Central memory CD4-positive, alpha-beta T cell (primary cell): ENCODE measurements around the gene BCAT1.
"Not testable (repeated sequence)": the region's sequence is repeated elsewhere in the genome, so short reads cannot be mapped to it uniquely, and the experiment has no call there.

Source experiments
- DNase-seq: peaks from one replicate; pipeline ENCODE4 v3.0.0; 2022

BCAT1 gene

DNA sequence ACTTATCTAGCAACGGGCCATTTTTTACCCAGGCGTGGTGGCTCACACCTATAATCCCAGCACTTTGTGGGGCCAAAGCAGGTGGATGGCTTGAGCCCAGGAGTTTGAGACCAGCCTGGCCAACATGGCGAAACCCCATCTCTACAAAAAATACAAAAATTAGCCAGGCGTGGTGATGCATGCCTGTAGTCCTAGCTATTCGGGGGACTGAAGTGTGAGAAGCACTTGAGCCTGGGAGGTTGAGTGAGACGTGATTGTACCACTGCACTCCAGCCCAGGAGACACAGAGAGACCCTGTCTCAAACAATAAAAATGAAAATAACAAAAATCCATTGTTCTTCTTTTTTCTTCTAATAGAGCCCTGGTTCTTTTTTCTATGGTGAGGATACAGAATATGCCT lies 7.5 kb upstream of the BCAT1 start:
- DNase-seq, result not testable (repeated sequence)

DNA sequence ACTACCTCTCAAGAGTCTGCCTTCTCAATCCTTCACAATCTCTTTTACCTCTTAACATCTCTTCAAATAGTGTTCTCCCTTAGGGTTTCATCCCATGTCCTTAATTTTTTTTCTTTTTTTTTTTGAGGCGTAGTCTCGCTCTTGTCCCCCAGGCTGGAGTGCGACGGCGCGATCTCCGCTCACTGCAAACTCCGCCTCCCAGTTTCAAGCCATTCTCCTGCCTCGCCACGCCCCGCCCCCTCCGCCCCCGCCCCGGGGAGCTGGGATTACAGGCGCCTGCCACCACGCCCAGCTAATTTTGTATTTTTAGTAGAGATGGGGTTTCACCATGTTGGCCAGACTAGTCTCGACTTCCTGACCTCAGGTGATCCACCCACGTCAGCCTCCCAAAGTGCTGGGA lies 7.0 kb upstream of the BCAT1 start:
- DNase-seq, result no peak

DNA sequence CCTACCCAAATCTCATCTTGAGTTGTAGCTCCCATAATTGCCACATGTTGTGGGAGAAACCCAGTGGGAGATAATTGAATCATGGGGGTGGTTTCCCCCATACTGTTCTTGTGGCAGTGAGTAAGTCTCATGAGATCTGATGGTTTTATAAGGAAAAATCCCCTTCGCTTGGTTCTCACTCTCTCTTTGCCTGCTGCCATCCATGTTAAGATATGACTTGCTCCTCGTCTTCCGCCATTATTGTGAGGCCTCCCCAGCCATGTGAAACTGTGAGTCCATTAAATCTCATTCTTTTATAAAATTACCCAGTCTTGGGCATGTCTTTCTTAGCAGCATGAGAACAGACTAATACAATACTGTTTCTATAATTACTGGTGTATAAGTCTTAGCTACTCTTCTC lies 6.5 kb upstream of the BCAT1 start:
- no peak for DNase-seq

DNA sequence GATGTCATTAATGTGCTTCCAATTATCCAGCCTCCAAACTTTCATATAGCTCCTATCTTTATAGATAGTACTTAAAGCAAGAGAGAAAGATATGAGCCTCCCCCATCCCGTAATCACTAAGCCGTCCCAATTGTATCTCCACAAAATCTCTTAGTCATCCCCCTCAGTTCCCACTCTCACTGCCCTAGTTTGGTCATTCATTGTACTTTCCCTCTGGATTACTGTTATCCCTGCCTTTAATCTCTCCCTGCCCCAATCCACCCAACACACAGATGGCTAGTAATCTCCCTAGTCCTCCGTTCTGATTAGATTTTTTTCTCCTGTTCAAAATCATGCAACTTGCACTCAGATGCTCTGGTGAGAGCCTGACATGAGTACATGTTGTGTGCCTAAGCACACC lies 5.4 kb upstream of the BCAT1 start:
- no peak for DNase-seq

DNA sequence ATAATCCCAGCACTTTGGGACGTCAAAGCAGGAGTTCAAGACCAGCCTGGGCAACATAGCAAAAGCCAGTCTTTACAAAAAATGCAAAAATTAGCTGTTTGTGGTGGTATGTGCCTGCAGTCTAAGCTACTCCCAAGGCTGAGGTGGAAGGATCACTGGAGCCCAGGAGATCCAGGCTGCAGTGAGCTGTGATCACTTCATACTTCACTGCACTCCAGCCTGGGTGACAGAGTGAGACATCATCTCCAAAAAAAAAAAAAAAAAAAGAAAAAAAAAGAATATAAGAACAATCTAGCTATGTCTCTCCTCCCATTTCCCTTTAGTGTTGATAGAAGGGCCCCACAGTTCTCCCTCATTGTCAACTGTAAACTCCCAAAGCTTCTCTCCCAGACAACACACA lies 3.5 kb upstream of the BCAT1 start:
- DNase-seq, result no peak

DNA sequence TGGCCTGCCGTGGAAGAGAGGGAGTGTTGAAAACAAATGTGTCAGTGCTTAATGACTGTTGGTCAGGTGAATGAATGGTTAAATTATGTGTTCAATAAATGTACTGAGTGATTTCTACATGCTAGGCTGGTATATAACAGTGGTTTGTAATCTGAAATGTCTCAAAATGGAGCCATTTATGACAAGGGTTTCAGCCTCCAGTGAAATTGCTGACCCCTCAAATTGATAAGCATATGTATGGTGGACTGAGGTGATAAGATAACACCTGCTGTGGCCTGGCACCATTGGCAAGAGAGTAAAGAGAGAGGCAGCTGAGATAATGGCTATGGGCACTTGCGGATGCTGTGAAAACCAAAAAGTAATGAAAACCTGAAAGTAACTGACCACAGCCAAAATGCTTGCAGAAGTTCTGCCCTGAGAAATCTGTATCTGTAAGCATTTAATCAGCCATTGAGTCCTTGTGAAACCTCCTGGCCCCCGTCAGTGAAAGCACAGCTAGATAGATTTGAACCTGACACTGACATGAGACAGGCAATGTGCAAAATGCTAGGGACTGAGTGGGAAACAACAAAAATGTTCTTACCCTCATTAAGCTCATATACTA lies 1.4 kb upstream of the BCAT1 start:
- DNase-seq, result no peak

DNA sequence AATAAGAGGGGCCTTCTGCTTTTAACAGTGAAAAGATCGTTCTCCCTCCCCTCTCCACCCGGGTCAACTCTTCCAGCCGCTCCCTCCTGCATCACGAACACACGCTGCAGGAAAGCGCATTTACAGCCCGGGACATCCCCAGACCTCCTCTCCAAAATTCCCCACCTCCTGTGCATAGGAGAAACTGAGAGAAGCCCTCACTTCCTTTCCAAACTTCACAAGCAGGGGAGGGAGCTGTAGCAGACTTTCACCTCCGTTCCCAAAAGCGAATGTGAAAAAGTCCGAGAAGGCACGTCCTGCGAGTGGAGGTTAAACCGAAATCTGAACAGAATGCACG lies 513 bp downstream of the BCAT1 start:
- no peak for DNase-seq

DNA sequence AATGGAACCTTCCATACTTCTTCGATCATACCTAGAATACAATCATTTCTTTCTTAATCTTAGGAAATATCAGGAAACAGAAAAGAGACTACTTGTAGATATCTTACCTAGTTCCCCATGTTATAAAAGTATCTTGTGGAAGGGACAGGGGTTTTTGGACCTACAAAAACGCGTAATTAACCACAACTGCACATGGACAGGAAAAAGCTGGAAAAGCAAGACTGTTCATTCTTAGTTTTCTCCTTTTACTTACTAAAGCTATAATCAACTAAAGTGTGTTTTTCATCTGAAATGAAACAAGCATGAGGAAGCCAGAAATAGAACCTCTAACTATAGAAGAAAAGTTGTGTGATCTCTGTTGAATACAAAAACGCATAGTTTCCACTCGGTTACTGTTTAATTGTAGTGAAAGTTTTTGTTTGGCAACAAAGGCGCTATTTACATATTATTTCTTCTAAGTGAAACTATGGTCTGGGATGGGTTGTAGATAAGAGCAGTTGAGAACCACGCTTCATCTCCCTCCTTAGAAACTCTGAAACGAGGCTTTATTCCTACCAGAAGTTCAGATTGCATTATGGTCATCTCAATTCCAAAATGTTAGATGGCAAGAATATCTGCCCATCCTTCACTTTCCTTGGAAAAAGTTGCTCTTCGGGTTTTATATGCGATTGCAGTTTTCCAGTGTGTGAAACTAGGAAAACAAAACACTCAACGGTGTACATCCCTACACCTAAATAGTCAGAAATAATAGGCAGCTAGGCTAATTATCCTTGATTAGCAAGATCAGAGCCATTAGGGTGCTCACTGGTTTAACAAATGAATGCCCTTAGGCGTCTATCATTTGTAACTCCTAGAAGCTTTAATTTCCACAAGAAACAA lies 1.1 kb downstream of the BCAT1 start:
- no peak for DNase-seq

DNA sequence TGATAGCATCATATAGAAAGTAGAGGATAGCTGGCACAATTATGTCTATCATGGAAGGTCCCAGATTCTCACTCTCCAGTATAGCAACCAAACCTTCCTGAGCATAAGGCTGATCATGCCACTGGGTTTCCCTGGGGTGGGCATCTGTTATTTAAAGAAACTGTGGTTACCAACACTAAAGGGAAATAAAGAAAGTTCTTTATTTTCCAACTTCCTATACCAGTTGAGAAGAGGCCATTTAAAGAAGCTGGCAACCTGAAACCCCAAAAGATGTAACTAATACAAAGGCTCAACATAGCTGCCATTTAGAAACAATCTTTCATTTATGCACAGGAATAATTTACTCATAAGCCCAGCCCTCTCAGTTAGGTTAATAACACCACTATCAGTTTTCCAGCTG lies 3.1 kb downstream of the BCAT1 start:
- no peak for DNase-seq

DNA sequence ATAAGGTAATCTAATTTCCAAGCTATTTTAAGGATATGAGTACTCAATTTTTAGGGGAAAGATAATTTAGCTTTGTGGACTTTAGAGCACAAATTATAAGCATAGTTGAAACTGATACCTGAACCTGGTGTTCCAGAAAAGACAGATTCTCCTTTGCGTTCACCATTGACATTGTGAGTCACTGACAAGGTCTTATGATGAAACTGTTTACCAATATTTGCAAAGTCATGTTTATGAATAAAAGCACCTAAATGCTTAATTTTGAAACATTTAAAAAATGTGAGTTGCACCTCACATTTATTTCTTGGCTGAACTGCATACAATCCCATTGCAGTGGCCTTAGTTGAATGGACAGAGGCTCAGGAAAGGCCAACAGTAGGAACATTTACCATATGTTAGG lies 3.9 kb downstream of the BCAT1 start:
- no peak for DNase-seq

DNA sequence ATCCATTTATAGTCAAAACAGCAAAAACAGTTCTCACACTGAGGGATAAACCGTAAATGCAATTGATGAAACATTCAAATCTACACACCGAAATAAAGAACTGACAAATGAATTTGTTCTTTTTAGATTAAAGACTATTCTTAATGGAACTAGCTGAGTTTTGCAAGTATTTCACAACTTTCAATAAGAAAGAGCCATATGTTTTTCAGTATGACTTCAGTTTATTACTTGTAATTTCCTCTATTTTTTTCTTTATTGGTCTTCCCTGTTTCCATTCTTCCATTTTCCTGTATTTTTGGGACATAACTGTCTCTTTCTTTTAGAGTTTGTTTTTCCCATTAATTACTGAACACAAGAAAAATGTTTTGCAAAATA lies 4.3 kb downstream of the BCAT1 start:
- DNase-seq, result no peak

DNA sequence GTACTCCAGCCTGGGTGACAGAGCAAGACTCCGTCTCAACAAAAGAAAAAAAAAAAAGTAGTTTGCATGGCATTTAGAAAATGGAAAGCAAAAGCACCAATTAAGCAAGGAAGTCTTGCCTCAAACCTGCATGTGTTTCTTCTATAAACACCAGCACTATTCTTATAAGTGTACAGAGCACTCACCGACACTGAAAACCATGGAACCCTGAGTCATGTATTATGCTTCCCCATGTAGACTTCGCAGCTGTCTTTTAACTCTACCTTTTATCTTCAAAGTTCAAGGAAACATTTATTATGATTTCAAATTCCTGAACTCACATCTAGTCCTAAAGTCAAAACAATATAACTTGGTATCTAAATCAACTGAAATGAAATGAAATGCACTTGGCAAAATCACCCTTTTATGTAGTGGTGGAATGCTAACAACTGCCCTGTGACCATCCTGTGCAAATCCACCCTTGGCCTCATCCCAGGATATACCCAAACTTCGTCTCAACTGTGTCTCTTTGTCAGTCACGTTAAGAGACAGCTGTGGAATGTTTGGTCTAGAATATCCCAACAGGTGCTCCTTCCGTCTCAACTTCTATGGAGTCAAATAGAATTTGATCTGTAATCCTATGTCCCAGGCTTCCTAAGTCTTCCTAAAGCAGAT lies 4.8 kb downstream of the BCAT1 start:
- no peak for DNase-seq

DNA sequence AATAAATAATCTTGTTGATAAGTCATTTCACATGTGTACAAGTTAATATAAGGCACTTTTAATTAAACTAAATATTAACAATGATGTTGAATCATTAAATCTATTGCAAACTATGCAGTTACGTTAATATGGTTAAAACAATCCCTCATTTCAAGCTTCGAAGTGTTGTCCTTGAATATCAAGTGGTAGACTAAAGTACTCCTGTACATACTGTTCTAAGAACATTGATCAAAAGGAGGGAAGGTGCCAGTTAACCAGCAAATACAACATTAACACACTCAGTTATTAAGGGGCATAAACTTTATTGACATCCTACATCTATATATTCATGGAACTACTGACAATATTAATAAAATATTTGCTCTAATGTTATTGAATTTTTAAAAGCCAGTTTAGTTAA lies 8.7 kb downstream of the BCAT1 start:
- DNase-seq, result no peak

DNA sequence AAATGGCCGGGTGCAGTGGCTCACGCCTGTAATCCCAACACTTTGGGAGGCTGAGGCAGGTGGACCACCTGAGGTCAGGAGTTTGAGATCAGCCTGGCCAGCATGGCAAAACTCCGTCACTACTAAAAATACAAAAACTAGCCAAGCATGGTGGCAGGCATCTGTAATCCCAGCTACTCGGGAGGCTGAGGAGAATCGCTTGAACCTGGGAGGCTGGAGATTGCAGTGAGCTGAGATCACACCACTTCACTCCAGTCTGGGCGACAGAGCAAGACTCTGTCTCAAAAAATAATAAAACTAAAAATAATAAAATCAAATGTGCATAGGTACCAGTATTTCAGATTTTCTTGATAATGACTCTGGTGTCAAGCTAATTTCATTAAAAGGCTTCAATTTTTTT lies 9.3 kb downstream of the BCAT1 start:
- DNase-seq, result not testable (repeated sequence)

DNA sequence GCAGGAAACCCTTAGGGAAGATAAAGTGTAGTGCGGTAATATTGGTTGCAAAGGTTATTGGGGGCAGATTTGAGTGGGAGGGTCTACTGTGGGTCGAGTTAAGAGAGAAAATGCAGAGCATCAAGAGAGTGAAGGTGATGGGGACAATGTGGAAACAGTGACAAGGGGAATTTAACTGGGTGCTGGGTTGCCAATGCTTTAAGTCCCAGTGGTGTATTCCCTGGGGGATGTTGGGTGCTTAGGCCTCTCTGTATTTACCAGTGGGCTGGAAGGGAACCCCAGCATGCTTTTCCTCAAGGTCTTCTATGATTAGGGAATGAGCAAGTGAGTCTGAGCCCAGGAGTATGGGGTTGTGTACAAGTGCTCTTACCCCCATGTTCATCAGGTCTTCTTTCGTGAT lies 10.6 kb downstream of the BCAT1 start:
- no peak for DNase-seq

DNA sequence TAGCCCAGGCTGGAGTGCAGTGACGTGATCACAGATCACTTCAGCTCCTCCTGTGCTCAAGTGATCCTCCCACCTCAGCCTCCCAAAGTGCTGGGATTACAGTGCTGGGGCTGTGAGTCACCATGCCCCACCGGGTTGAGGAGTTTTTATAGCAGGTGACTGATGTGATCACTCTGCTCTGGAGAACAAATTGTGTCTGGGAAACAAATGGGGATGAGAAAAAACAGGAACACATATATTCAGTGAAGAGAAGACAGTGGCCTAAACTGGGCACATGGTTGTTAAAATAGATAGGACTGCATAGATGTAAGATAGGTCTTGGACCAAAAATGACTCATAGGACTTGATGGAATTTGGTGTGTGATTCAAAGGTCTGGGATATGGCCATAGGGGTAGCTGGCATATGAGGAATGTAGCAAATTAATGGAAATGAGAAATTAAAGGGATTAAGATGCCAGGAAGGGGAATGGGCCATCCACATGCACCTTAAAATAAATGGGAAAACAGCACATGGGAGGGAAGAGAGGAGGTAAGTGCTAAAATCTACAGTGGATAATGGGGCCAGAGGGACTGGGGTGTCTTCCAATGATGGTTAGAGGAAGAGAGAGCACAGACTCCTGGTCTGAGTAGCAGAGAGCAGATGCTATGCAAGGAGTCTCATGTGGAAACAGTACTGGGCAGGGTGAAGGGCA lies 11.2 kb downstream of the BCAT1 start:
- DNase-seq, result no peak

DNA sequence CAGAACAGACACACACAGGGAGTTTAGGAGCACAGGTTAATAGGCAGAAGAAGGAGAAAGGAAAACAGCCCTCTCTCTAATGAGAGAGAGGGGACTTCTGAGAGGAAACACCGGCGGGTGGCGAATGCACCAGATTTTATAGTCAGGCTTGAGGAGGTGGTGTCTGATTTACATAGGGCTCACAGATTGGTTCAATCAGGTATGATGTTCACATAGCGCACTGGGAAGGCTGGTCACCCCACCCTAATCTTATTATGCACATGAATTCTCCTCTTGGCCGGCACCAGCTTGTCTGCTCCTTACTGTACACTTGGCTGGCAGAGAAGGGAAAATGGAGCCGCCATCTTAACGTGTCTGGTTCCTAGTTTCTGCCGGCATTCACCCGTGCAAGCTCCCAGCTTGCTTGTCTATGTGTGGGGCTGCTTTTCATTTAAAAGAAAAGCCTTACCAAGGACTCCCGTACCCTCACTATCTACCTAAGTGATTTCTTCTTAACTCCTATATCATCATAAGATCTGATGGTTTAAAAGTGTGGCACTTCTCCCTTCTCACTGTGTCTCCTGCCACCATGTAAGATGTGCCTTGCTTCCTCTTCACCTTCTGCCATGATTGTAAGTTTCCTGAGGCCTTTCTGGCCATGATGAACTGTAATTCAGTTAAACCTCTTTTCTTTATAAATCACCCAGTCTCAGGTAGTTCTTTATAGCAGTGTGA lies 15.1 kb downstream of the BCAT1 start:
- DNase-seq, result no peak

DNA sequence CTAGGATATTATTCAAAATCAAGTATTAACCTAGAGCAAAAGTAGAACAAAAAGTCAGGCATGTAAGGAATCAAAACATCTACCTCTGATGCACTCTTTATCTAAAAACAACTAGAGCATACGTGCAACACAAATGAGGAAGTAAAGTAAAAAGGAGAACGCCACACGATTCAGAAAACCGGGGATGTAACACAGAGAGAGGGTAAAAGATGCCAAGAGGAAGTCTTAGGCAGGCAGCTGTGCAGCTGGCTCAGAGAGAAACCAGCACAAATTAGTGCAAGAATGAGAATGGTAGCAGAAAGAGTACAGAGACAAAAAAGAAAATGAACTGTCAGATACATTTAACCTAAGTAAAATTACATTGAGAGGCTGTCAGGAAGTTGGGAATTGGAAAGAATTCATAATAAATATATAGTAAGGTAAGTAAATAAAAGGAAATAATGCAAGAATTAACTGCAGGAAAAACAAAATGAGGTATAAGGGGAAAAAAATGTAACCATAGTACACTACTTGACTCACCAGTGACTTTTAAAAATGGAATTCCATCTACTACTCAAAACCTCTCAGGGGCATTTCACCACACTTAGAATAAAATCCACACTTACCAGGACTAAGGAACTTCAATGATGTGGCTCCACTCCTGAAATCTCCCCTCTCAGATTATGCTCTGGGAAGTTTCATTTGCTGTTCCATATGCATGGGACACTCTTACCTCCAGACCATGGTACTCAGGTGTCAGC lies 17.1 kb downstream of the BCAT1 start:
- DNase-seq, result no peak

DNA sequence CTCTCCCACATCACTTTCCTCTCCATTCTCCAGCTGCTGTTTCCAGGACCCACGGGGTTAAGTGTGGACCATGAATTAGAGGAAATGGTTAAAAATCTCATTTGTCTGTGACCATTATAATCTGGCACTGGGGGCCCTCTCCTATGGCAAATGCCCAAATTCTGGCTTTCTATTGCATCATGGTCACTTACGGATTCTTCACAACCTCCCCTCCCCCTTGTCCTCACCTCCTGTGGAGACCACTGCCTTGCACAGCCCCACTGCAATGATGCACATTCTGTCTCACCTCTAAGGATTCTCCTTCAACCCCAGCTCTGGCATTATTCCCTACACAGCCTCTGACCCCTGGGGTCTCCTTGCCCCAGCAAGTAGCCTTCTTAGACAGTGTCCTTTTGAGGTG lies 18.9 kb downstream of the BCAT1 start:
- DNase-seq, result no peak

DNA sequence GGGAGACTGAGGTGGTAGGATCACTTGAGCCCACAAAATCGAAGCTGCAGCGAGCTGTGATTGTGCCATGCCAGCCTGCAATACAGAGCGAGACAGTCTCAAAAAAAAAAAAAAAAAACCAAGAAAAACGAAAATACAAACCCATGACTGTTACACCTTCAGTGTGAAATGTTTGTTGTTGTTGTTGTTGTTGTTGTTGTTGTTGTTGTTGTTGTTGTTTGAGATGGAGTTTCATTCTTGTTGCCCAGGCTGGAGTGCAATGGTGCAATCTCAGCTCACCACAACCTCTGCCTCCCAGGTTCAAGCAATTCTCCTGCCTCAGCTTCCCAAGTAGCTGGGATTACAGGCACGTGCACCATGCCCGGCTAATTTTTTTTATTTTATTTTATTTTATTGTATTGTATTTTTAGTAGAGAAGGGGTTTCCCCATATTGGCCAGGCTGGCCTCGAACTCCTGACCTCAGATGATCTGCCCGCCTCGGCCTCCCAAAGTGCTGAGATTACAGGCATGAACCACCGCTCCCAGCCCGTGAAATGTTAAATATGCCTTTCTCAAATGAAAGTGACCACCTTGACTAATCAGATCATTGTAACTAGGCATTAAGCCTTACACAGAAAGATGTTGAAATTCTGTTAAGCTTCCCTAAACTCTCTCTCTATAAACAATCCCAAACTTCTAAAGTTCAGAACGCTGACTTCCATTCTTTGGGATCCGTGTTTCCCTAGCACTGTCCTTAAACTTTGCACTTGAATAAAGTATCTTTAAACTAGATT lies 20.2 kb downstream of the BCAT1 start:
- not testable (repeated sequence) for DNase-seq

DNA sequence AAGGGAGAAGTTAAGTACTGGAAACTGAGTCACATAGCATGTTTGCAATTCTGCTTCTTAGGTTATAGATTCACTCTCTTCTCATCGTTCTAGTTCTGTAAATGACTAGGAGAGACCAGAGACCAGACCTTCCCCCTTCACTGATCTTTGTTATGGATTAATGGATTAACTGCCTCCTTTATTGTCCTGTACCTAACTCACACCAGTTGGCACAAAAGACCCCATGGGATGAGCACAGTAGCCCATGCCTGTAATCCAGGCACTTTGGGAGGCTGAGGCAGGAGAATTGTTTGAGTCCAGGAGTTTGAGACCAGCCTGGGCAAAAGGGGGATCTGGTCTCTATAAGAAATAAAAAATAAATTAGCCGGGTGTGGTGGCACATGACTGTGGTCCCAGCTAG lies 20.8 kb downstream of the BCAT1 start:
- DNase-seq, result no peak
